PFSK-1 (cell line): Measurements from ENCODE around the gene ORM1.

ENCODE experiments used
- FOXP2 ChIP-seq: optimal IDR thresholded peaks from 2 replicates; pipeline ENCODE3; 2011; ENCODE audit warnings: borderline replicate concordance, control low read depth, inconsistent platforms; ENCODE audit not compliant: insufficient read depth; ENCODE audit errors: extremely low read length, extremely low read depth
- POLR2AphosphoS5 ChIP-seq: IDR thresholded peaks from 2 replicates; pipeline ENCODE4 v1.6.1; 2012; ENCODE audit warnings: low read depth, mild to moderate bottlenecking, control low read depth, low read length, moderate library complexity
- SIN3A ChIP-seq: IDR thresholded peaks from 2 replicates; pipeline ENCODE4 v1.6.1; 2012; ENCODE audit warnings: mild to moderate bottlenecking, low read length, moderate library complexity, borderline replicate concordance; ENCODE audit not compliant: insufficient read depth
- TAF1 ChIP-seq: IDR thresholded peaks from 2 replicates; pipeline ENCODE4 v1.6.1; 2012; ENCODE audit warnings: low read length, control low read depth, borderline replicate concordance; ENCODE audit not compliant: insufficient read depth
- TF ChIP-seq, protein P1 (sequence below), 2 experiments: IDR thresholded peaks; 2 replicates each; pipeline versions ENCODE4 v1.6.1 to v1.8.0; 2011 to 2012; ENCODE audit warnings: low read depth in 2 of 2, low read length in 2 of 2, control low read depth in 1 of 2, inconsistent platforms in 1 of 2, mild to moderate bottlenecking in 1 of 2, moderate library complexity in 1 of 2; ENCODE audit not compliant: insufficient read depth in 1 of 2

DNA sequence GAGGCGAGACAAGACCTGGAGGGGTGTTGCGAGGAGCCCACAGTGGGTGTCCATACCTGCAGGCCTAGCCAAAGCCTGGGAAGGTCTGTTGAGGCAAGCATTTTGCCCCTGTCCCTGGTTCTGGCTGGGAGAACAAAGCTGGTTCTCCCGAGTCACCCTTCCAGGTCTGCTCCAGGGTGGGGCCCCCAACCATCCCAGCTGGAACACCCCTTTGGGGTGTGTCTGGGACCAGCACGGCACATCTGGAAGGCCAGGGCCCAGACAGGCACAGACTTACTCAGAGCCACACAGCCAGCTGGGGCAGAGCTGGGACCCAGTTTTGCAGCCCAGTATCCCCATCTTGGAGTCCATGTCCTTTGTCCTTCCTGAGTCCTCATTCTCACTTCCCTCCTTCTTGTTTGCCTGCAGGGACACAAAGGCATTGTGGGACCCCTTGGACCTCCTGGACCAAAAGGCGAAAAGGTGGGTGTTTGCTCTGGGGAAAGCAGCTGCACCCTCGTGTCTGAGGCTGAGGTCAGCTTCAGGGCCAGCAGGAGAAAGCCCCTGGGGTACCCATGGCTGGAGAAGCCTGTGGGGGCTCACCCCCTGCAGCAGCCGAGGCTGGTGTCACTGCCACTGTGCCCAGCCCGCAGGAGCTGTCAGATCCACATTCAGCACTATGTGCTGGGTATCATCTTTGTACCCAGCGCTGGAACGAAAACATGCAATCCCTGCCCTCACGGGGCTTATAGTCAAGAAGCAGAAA lies 38.4 kb upstream of the ORM1 start:
- TF ChIP-seq POLR2AphosphoS5 = no peak
- TF ChIP-seq TAF1 = no peak
- TF ChIP-seq, protein P1, sequence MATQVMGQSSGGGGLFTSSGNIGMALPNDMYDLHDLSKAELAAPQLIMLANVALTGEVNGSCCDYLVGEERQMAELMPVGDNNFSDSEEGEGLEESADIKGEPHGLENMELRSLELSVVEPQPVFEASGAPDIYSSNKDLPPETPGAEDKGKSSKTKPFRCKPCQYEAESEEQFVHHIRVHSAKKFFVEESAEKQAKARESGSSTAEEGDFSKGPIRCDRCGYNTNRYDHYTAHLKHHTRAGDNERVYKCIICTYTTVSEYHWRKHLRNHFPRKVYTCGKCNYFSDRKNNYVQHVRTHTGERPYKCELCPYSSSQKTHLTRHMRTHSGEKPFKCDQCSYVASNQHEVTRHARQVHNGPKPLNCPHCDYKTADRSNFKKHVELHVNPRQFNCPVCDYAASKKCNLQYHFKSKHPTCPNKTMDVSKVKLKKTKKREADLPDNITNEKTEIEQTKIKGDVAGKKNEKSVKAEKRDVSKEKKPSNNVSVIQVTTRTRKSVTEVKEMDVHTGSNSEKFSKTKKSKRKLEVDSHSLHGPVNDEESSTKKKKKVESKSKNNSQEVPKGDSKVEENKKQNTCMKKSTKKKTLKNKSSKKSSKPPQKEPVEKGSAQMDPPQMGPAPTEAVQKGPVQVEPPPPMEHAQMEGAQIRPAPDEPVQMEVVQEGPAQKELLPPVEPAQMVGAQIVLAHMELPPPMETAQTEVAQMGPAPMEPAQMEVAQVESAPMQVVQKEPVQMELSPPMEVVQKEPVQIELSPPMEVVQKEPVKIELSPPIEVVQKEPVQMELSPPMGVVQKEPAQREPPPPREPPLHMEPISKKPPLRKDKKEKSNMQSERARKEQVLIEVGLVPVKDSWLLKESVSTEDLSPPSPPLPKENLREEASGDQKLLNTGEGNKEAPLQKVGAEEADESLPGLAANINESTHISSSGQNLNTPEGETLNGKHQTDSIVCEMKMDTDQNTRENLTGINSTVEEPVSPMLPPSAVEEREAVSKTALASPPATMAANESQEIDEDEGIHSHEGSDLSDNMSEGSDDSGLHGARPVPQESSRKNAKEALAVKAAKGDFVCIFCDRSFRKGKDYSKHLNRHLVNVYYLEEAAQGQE (IDR thresholded peaks at IDR 0.05; ENCODE audit: insufficient read depth in 1 of 2, low read depth in 2 of 2, low read length in 2 of 2) = no peak
- no peak for TF ChIP-seq SIN3A
- no peak for TF ChIP-seq FOXP2
